ENCODE measurements around the gene SPTBN4.
"Not testable (repeated sequence)": the region's sequence is repeated elsewhere in the genome, so short reads cannot be mapped to it uniquely, and the experiment has no call there.

The SPTBN4 gene

GRCh38 chr19:40466985-40467734 is at the start of gene SPTBN4:
SPTBN4 (plus strand) TSS chr19:40467001; CDS start chr19:40472622, 5,621 bp downstream.
- in situ Hi-C loops (cut with MboI; ENCODE audit: low sequenced_read_pairs), result no loop called here

GRCh38 chr19:40417643-40417981 is 49.2 kb upstream of the SPTBN4 start:
- in situ Hi-C loops (cut with MboI; ENCODE audit: low sequenced_read_pairs), result no loop called here

- in situ Hi-C loops (cut with MboI; ENCODE audit: low sequenced_read_pairs), result no loop called here
Observed at GRCh38 chr19:40418040-40418439, 48.8 kb upstream of the SPTBN4 start.

- in situ Hi-C loops (cut with MboI; ENCODE audit: low sequenced_read_pairs), result no loop called here
Observed at GRCh38 chr19:40419066-40419612, 47.7 kb upstream of the SPTBN4 start.

- in situ Hi-C loops (cut with MboI; ENCODE audit: low sequenced_read_pairs), result no loop called here
Observed at GRCh38 chr19:40419780-40420179, 47.0 kb upstream of the SPTBN4 start.

- in situ Hi-C loops (cut with MboI; ENCODE audit: low sequenced_read_pairs), result no loop called here
Observed at GRCh38 chr19:40420451-40420765, 46.4 kb upstream of the SPTBN4 start.

GRCh38 chr19:40420766-40421765 is 45.7 kb upstream of the SPTBN4 start:
- in situ Hi-C loops (cut with MboI; ENCODE audit: low sequenced_read_pairs), result no loop called here

- in situ Hi-C loops (cut with MboI; ENCODE audit: low sequenced_read_pairs), result no loop called here
Observed at GRCh38 chr19:40421993-40422747, 44.6 kb upstream of the SPTBN4 start.

GRCh38 chr19:40422748-40423566 is 43.8 kb upstream of the SPTBN4 start:
- in situ Hi-C loops (cut with MboI; ENCODE audit: low sequenced_read_pairs), result no loop called here

GRCh38 chr19:40423938-40424337 is 42.9 kb upstream of the SPTBN4 start:
- in situ Hi-C loops (cut with MboI; ENCODE audit: low sequenced_read_pairs), result no loop called here

- in situ Hi-C loops (cut with MboI; ENCODE audit: low sequenced_read_pairs), result no loop called here
Observed at GRCh38 chr19:40424637-40425449, 42.0 kb upstream of the SPTBN4 start.

GRCh38 chr19:40425450-40426287 is 41.1 kb upstream of the SPTBN4 start, which contains the start of gene SERTAD1:
SERTAD1 (minus strand) TSS chr19:40425992; CDS start chr19:40423546, 2,446 bp downstream.
- in situ Hi-C loops (cut with MboI; ENCODE audit: low sequenced_read_pairs), result no loop called here

- in situ Hi-C loops (cut with MboI; ENCODE audit: low sequenced_read_pairs), result not testable (repeated sequence)
Observed at GRCh38 chr19:40428197-40428596, 38.6 kb upstream of the SPTBN4 start.

- in situ Hi-C loops (cut with MboI; ENCODE audit: low sequenced_read_pairs), result not testable (repeated sequence)
Observed at GRCh38 chr19:40430242-40430641, 36.6 kb upstream of the SPTBN4 start.

GRCh38 chr19:40431698-40432097 is 35.1 kb upstream of the SPTBN4 start:
- in situ Hi-C loops (cut with MboI; ENCODE audit: low sequenced_read_pairs), result no loop called here

- in situ Hi-C loops (cut with MboI; ENCODE audit: low sequenced_read_pairs), result not testable (repeated sequence)
Observed at GRCh38 chr19:40432760-40433159, 34.0 kb upstream of the SPTBN4 start.

GRCh38 chr19:40433391-40434216 is 33.2 kb upstream of the SPTBN4 start:
- in situ Hi-C loops (cut with MboI; ENCODE audit: low sequenced_read_pairs), result no loop called here

Measured in HL-60/S4 treated with phorbol 12-myristate 13-acetate at 8.2 ng/mL for 4 days and 3 days (cell line).